ENCODE measurements around the gene LRRC9.
"Not testable (repeated sequence)": the region's sequence is repeated elsewhere in the genome, so short reads cannot be mapped to it uniquely, and the experiment has no call there.

Gene LRRC9

GRCh38 chr14:60025571-60025970 is 105.6 kb downstream of the LRRC9 start:
- Histone ChIP-seq H3K4me1 (ENCODE audit: low read length) (no peaks in the 10 kb centered on the region), H3F3A (ENCODE audit: insufficient read depth, low read length) (no peaks in the 10 kb centered on the region), H3K27ac (ENCODE audit: low read length) (no peak overlapping the region), H3K27me3 (replicated peaks; ENCODE audit: insufficient read depth, low read length) (no peaks in the 10 kb centered on the region), H3K4me3 (ENCODE audit: low read length) (no peak overlapping the region), H3K36me3 (replicated peaks; ENCODE audit: insufficient read depth, low read length) (no peaks in the 10 kb centered on the region), H3K9me3 (replicated peaks; ENCODE audit: insufficient read depth, low read length) (no peaks in the 10 kb centered on the region), H3K9me2 (replicated peaks; ENCODE audit: insufficient read depth, low read length) (no peaks in the 10 kb centered on the region), H4K20me1 (ENCODE audit: insufficient read depth, low read length) (no peaks in the 10 kb centered on the region), H2AFZ (ENCODE audit: low read length) (no peak overlapping the region), H3K79me2 (ENCODE audit: low read length) (no peaks in the 10 kb centered on the region), H3K9ac (ENCODE audit: low read length) (no peak overlapping the region), H3K4me2 (ENCODE audit: low read depth, low read length) (no peak overlapping the region)
- TF ChIP-seq EZH2phosphoT487 (IDR thresholded peaks at IDR 0.05; ENCODE audit: low read length) (no peak), EZH2 (optimal IDR thresholded peaks at IDR 0.05; ENCODE audit: low read depth, low read length) (no peak), CTCF (IDR thresholded peaks at IDR 0.05; ENCODE audit: low read length) (no peak)
- DNase-seq, result no peak

DNA sequence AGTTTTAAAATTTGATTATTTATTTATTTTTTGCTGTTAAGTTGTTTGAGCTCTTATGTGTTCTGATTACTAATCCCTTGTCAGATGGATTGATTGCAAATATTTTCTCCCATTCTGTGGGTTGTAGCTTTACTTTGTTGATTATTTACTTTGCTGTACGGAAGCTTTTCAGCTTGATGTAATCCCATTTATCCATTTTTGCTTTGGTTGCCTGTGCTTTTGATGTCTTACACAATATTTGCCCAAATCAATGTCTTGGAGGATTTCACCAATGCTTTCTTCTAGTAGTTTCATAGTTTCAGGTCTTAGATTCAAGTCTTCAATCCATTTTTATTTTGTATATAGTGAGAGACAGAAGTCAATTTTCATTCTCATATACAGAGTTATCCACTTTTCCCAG is 115.2 kb downstream of the LRRC9 start:
- H3K9me3 ChIP-seq (replicated peaks; ENCODE audit: insufficient read depth, low read length), result no peaks in the 10 kb centered on the region
- H3K27ac ChIP-seq (ENCODE audit: low read length), result no peak overlapping the region
- no peaks in the 10 kb centered on the region for H3K4me1 ChIP-seq (ENCODE audit: low read length)
- H3K4me3 ChIP-seq (ENCODE audit: low read length), result no peak overlapping the region
- no peaks in the 10 kb centered on the region for H3K36me3 ChIP-seq (replicated peaks; ENCODE audit: insufficient read depth, low read length)
- no peaks in the 10 kb centered on the region for H3K9me2 ChIP-seq (replicated peaks; ENCODE audit: insufficient read depth, low read length)
- TF ChIP-seq CTCF (IDR thresholded peaks at IDR 0.05; ENCODE audit: low read length) (no peak), EZH2phosphoT487 (IDR thresholded peaks at IDR 0.05; ENCODE audit: low read length) (no peak), EZH2 (optimal IDR thresholded peaks at IDR 0.05; ENCODE audit: low read depth, low read length) (no peak)
- no peak overlapping the region for H2AFZ ChIP-seq (ENCODE audit: low read length)
- no peaks in the 10 kb centered on the region for H3K27me3 ChIP-seq (replicated peaks; ENCODE audit: insufficient read depth, low read length)
- DNase-seq, result no peak
- H3F3A ChIP-seq (ENCODE audit: insufficient read depth, low read length), result no peaks in the 10 kb centered on the region
- H3K79me2 ChIP-seq (ENCODE audit: low read length), result no peaks in the 10 kb centered on the region
- no peak overlapping the region for H3K9ac ChIP-seq (ENCODE audit: low read length)
- H3K4me2 ChIP-seq (ENCODE audit: low read depth, low read length), result no peak overlapping the region
- H4K20me1 ChIP-seq (ENCODE audit: insufficient read depth, low read length), result no peaks in the 10 kb centered on the region

- not testable (repeated sequence) for H3K79me2 ChIP-seq (ENCODE audit: low read length); H3K4me3 ChIP-seq (ENCODE audit: low read length)
These were observed 128.0 kb downstream of the LRRC9 start for GRCh38 chr14:60047976-60048375.

DNA sequence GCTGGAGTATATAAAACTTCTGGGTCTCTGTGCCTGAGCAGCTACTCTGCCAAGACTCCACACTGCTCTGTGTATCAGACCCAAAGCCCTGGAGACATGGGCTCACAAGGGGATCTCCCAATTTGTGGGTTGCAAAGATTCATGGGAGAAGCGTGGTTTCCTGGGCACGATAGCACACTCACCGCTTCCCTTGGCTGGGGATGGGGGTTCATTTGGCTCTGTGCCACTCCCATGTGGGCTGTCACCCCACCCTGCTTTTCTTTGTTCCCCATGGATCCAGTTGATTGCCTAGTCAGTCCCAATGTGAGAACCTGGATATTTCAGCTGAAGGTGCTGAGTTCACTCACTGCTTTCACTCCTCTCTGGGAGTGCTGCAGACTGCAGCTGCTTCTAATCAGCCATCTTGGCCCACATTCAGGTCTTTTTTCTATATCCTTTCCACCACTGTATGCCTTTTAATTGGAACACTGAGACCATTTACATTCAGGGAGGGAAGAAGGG is 131.8 kb downstream of the LRRC9 start:
- TF ChIP-seq CTCF (IDR thresholded peaks at IDR 0.05; ENCODE audit: low read length), result no peak
- TF ChIP-seq EZH2 (optimal IDR thresholded peaks at IDR 0.05; ENCODE audit: low read depth, low read length), result no peak
- no peak for TF ChIP-seq EZH2phosphoT487 (IDR thresholded peaks at IDR 0.05; ENCODE audit: low read length)
- H2AFZ ChIP-seq (ENCODE audit: low read length), result no peak overlapping the region

More at GRCh38 chr14:60047976-60048375, 128.0 kb downstream of the LRRC9 start:
- not testable (repeated sequence) for H3K27ac ChIP-seq (ENCODE audit: low read length); H3K4me2 ChIP-seq (ENCODE audit: low read depth, low read length); H3K9ac ChIP-seq (ENCODE audit: low read length); DNase-seq; H2AFZ ChIP-seq (ENCODE audit: low read length); H3K27me3 ChIP-seq (replicated peaks; ENCODE audit: insufficient read depth, low read length); H3K4me1 ChIP-seq (ENCODE audit: low read length); H3K36me3 ChIP-seq (replicated peaks; ENCODE audit: insufficient read depth, low read length); H3K9me3 ChIP-seq (replicated peaks; ENCODE audit: insufficient read depth, low read length); H3F3A ChIP-seq (ENCODE audit: insufficient read depth, low read length); H3K9me2 ChIP-seq (replicated peaks; ENCODE audit: insufficient read depth, low read length); H4K20me1 ChIP-seq (ENCODE audit: insufficient read depth, low read length)

More for the DNA sequence above, 131.8 kb downstream of the LRRC9 start:
- Histone ChIP-seq H3K4me2 (ENCODE audit: low read depth, low read length) (no peak overlapping the region), H3F3A (ENCODE audit: insufficient read depth, low read length) (no peaks in the 10 kb centered on the region), H3K4me3 (ENCODE audit: low read length) (no peak overlapping the region), H3K9me3 (replicated peaks; ENCODE audit: insufficient read depth, low read length) (no peaks in the 10 kb centered on the region), H3K4me1 (ENCODE audit: low read length) (no peaks in the 10 kb centered on the region), H3K27me3 (replicated peaks; ENCODE audit: insufficient read depth, low read length) (no peaks in the 10 kb centered on the region), H4K20me1 (ENCODE audit: insufficient read depth, low read length) (no peaks in the 10 kb centered on the region), H3K9ac (ENCODE audit: low read length) (no peak overlapping the region), H3K79me2 (ENCODE audit: low read length) (no peaks in the 10 kb centered on the region), H3K27ac (ENCODE audit: low read length) (no peak overlapping the region), H3K36me3 (replicated peaks; ENCODE audit: insufficient read depth, low read length) (no peaks in the 10 kb centered on the region), H3K9me2 (replicated peaks; ENCODE audit: insufficient read depth, low read length) (no peaks in the 10 kb centered on the region)
- no peak for DNase-seq

Data from MM.1S (cell line).